ENCODE measurements around the gene INPP5F. TPM values are rescaled to one million over a fixed set of nuclear protein-coding genes. Genes with fewer than 3 reads are reported as not detected.

INPP5F gene
- total RNA-seq, 6 donors from 2014 or later, result 6.7 to 14.4 (median 10.1) TPM

GRCh38 chr10:119781498-119781897, 55.6 kb downstream of the INPP5F start:
- no peak overlapping the region for H3K4me3 ChIP-seq
- H3K27me3 ChIP-seq, result no peaks in the 10 kb centered on the region
- ATAC-seq (ENCODE audit: low FRiP score in 2 of 2) (no peak), DNase-seq (no peak)
- TF ChIP-seq EP300 (IDR thresholded peaks at IDR 0.05), result no peak
- TF ChIP-seq POLR2A (IDR thresholded peaks at IDR 0.05), result no peak
- no peak for TF ChIP-seq POLR2AphosphoS5 (IDR thresholded peaks at IDR 0.05)
- TF ChIP-seq CTCF (IDR thresholded peaks at IDR 0.05), result no peak
- H3K27ac ChIP-seq, result no peak overlapping the region
- H3K36me3 ChIP-seq, result no peaks in the 10 kb centered on the region
- H3K4me1 ChIP-seq, result peaks cover 0 to 6% (median 4%) of the 10 kb centered on the region in 4 donors
- 87 to 97% methylated on average over 2 of the region's 2 CpGs for WGBS, 2 donors
- no peaks in the 10 kb centered on the region for H3K9me3 ChIP-seq

- ATAC-seq (ENCODE audit: low FRiP score in 2 of 2) (no peak), DNase-seq (no peak)
- no peaks in the 10 kb centered on the region for H3K36me3 ChIP-seq
- no peaks in the 10 kb centered on the region for H3K27me3 ChIP-seq
- H3K4me3 ChIP-seq, result no peak overlapping the region
- H3K27ac ChIP-seq, result no peak overlapping the region
- WGBS, 2 donors, result 93% methylated on average over 4 of the region's 4 CpGs
- no peaks in the 10 kb centered on the region for H3K9me3 ChIP-seq
- peaks cover 0 to 6% (median 4%) of the 10 kb centered on the region in 4 donors for H3K4me1 ChIP-seq
- no peak for TF ChIP-seq CTCF (IDR thresholded peaks at IDR 0.05)
- TF ChIP-seq EP300 (IDR thresholded peaks at IDR 0.05), result no peak
- TF ChIP-seq POLR2A (IDR thresholded peaks at IDR 0.05), result no peak
- no peak for TF ChIP-seq POLR2AphosphoS5 (IDR thresholded peaks at IDR 0.05)
Observed at GRCh38 chr10:119782981-119783664, 57.3 kb downstream of the INPP5F start.

- no peak for ATAC-seq (ENCODE audit: low FRiP score in 2 of 2)
- H3K4me3 ChIP-seq, result no peak overlapping the region
- H3K36me3 ChIP-seq, result no peaks in the 10 kb centered on the region
- no peak overlapping the region for H3K27ac ChIP-seq
- peaks cover 0 to 6% (median 4%) of the 10 kb centered on the region in 4 donors for H3K4me1 ChIP-seq
- no peaks in the 10 kb centered on the region for H3K27me3 ChIP-seq
- no peak for DNase-seq
- H3K9me3 ChIP-seq, result no peaks in the 10 kb centered on the region
- WGBS, 2 donors, result 50 to 60% methylated on average over 7 of the region's 7 CpGs
- no peak for TF ChIP-seq POLR2AphosphoS5 (IDR thresholded peaks at IDR 0.05)
- TF ChIP-seq POLR2A (IDR thresholded peaks at IDR 0.05), result no peak
- no peak for TF ChIP-seq CTCF (IDR thresholded peaks at IDR 0.05)
- TF ChIP-seq EP300 (IDR thresholded peaks at IDR 0.05), result no peak
Observed at GRCh38 chr10:119783665-119784027, 57.8 kb downstream of the INPP5F start.

- 42 to 51% methylated on average over 7 of the region's 7 CpGs for WGBS, 2 donors
- Histone ChIP-seq H3K4me3 (no peak overlapping the region), H3K36me3 (no peaks in the 10 kb centered on the region), H3K4me1 (peaks cover 0 to 6% (median 4%) of the 10 kb centered on the region in 4 donors), H3K27ac (no peak overlapping the region), H3K9me3 (no peaks in the 10 kb centered on the region), H3K27me3 (no peaks in the 10 kb centered on the region)
- TF ChIP-seq EP300 (IDR thresholded peaks at IDR 0.05), result no peak
- TF ChIP-seq POLR2AphosphoS5 (IDR thresholded peaks at IDR 0.05), result no peak
- TF ChIP-seq POLR2A (IDR thresholded peaks at IDR 0.05), result no peak
- no peak for TF ChIP-seq CTCF (IDR thresholded peaks at IDR 0.05)
- ATAC-seq (ENCODE audit: low FRiP score in 2 of 2) (no peak), DNase-seq (no peak)
Observed at GRCh38 chr10:119784340-119785067, 58.7 kb downstream of the INPP5F start.

Data from upper lobe of left lung (tissue), 6 donors.